ENCODE data around the gene AP2A2.

AP2A2 gene

GRCh38 chr11:952406-953385 lies 27.0 kb downstream of the AP2A2 start:
- H3K4me3 ChIP-seq (ENCODE audit: low read depth, low read length): no peak overlapping the region
- DNase-seq (ENCODE audit: low read depth): no peak
- no peak for TF ChIP-seq CTCF (IDR thresholded peaks at IDR 0.05; ENCODE audit: low read depth, low read length, missing control alignments)

- H3K4me3 ChIP-seq (ENCODE audit: low read depth, low read length): no peak overlapping the region
- TF ChIP-seq CTCF (IDR thresholded peaks at IDR 0.05; ENCODE audit: low read depth, low read length, missing control alignments): no peak
- no peak for DNase-seq (ENCODE audit: low read depth)
Observed at GRCh38 chr11:953512-953911, 27.8 kb downstream of the AP2A2 start.

GRCh38 chr11:954392-955153 lies 28.9 kb downstream of the AP2A2 start:
- H3K4me3 ChIP-seq (ENCODE audit: low read depth, low read length): no peak overlapping the region
- no peak for DNase-seq (ENCODE audit: low read depth)
- TF ChIP-seq CTCF (IDR thresholded peaks at IDR 0.05; ENCODE audit: low read depth, low read length, missing control alignments): no peak

- H3K4me3 ChIP-seq (ENCODE audit: low read depth, low read length): no peak overlapping the region
- TF ChIP-seq CTCF (IDR thresholded peaks at IDR 0.05; ENCODE audit: low read depth, low read length, missing control alignments): no peak
- no peak for DNase-seq (ENCODE audit: low read depth)
Observed at GRCh38 chr11:955154-956063, 29.7 kb downstream of the AP2A2 start.

- DNase-seq (ENCODE audit: low read depth): no peak
- no peak overlapping the region for H3K4me3 ChIP-seq (ENCODE audit: low read depth, low read length)
- no peak for TF ChIP-seq CTCF (IDR thresholded peaks at IDR 0.05; ENCODE audit: low read depth, low read length, missing control alignments)
Observed at GRCh38 chr11:957212-957920, 31.7 kb downstream of the AP2A2 start.

GRCh38 chr11:958101-958500 lies 32.4 kb downstream of the AP2A2 start:
- TF ChIP-seq CTCF (IDR thresholded peaks at IDR 0.05; ENCODE audit: low read depth, low read length, missing control alignments): no peak
- H3K4me3 ChIP-seq (ENCODE audit: low read depth, low read length): no peak overlapping the region
- no peak for DNase-seq (ENCODE audit: low read depth)
